HK-2 (cell line): ENCODE measurements around the gene CLDN22.
"Not testable (repeated sequence)": the region's sequence is repeated elsewhere in the genome, so short reads cannot be mapped to it uniquely, and the experiment has no call there.

Experiments used
- DNase-seq: peaks from one replicate; pipeline ENCODE4 v3.0.0-alpha.2; 2018; ENCODE audit not compliant: unreplicated experiment

The CLDN22 gene

DNA sequence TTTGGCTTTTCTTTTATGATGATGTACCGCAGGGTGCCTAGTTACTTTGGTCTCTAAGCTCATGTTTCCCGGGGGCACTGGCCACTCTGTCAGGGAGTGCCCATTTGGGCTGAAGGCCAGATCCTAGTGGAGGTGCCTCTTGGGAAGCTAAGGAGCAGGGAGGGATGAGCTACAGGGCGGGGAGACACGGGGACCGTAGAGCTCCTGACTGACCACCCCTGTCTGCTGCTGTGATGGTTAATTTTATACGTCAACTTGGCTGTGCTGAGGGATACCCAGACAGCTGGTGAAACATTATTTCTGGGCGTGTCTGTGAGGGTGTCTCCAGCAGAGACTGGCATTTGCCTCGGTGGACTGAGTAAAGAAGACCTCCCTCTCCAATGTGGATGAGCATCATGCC, 27.1 kb upstream of the CLDN22 start:
- no peak for DNase-seq

- no peak for DNase-seq
These were observed 25.2 kb upstream of the CLDN22 start for GRCh38 chr4:183345261-183345660.

- DNase-seq: no peak
These were observed 24.6 kb upstream of the CLDN22 start for GRCh38 chr4:183344523-183345255.

DNA sequence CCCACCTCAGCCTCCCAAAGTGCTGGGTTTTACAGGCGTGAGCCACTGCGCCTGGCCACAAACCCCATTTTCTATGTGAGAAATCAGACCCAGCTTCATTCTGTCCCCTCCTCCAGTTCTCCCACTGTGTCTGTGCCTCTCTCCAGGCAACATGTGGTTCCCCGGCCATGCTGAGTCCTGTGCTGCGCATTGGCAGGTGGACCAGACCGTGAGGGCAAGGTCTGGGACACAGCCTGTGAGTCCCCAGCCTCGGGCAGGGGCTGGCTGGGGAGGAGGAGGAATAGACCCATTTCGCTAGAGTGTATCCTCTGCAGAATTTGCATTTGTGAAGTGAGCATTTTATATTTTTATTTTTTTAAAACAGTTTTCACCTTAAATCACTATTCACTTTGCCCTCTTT, 23.7 kb upstream of the CLDN22 start:
- DNase-seq: no peak

- no peak for DNase-seq
These were observed 22.8 kb upstream of the CLDN22 start for GRCh38 chr4:183342541-183343533.

DNA sequence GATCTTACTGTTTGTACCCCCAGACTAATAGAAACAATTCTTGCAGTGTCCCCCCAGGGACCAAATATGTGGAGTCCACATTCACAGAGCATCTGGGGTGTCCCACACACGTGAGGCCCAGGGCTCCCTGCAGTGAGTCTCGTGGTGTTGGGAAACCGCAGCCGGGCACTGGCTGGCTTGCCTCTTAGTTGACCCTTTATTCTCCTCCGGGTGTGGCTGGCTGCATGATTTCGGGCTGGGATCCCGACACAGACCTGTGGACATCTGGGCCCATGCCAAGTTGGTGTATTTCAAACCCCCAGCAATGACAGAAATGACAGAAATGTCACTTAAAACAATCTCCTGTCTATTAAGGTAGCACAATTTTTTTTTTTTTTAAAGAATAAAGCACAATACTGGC, 17.8 kb upstream of the CLDN22 start:
- no peak for DNase-seq

DNA sequence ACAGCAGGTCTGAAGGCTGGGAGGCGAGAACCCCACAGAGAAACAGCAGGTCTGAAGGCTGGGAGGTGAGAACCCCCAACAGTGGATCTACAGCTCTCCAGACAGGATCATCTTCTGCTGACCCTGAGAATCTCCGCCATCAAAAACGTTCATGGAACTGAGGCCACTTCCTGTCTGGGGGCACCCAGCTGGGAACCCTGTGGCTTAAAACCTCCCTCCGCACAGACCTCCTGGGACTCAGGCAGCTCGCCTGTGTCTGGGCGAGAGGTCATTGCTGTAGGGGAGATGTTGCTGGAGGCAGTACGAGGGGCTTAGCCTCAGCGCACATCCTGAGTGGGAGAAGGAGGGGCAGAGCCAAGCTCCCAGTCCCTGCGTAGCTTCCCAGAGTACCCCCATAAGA, 17.3 kb upstream of the CLDN22 start:
- no peak for DNase-seq

GRCh38 chr4:183335369-183335940, 15.4 kb upstream of the CLDN22 start:
- DNase-seq: peak; percentile 21

GRCh38 chr4:183333983-183334382, 13.9 kb upstream of the CLDN22 start:
- DNase-seq: no peak

GRCh38 chr4:183333202-183333601, 13.1 kb upstream of the CLDN22 start:
- no peak for DNase-seq

- DNase-seq: no peak
These were observed 12.4 kb upstream of the CLDN22 start for GRCh38 chr4:183332447-183332846.

DNA sequence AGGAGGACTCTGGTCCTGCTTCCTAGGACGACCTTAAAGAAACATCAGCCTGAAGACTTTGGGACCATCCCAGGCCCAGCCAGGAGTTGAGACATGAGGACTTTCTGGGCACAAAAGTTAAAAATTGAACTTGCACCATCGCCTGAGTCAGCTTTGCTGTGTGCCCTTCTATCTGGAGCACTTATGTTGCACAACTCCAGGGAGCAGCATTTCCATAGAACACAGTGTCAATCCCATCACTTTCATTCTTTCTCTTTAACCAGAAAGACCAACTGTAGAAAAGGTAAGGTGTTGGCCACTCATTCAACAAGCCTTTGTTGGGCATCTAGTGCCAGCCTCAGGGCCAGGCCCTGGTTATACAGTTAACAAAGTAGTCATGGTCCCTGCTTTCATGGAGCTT, 10.8 kb upstream of the CLDN22 start:
- DNase-seq: no peak

GRCh38 chr4:183329954-183330742, 10.1 kb upstream of the CLDN22 start:
- DNase-seq: no peak

- DNase-seq: no peak
These were observed 9.2 kb upstream of the CLDN22 start for GRCh38 chr4:183329244-183329643.

DNA sequence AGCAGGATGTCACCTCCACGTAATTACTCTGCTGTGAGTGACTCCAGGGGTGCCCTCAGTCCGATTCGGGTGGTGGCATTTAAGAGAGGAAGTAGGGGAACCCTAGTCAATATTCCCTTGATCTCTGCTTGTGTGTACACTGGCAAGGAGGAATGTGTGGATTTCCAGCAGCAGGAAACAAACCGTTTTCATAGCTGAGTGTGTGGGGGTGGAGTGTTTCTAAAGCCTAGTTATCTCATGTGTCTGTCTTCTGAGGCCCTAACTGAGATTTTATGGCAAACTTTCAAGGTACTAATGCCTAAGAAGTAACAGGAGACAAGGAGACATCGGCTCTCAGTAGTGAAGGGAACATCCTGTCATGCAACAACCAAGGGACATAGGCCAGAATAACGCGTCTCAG, 8.8 kb upstream of the CLDN22 start:
- no peak for DNase-seq

GRCh38 chr4:183327827-183328226, 7.8 kb upstream of the CLDN22 start:
- no peak for DNase-seq

GRCh38 chr4:183326853-183327252, 6.8 kb upstream of the CLDN22 start:
- no peak for DNase-seq

- not testable (repeated sequence) for DNase-seq
These were observed 6.3 kb upstream of the CLDN22 start for GRCh38 chr4:183326387-183326786.

GRCh38 chr4:183324619-183325018, 4.5 kb upstream of the CLDN22 start:
- no peak for DNase-seq

GRCh38 chr4:183324056-183324455, 4.0 kb upstream of the CLDN22 start:
- DNase-seq: not testable (repeated sequence)

- no peak for DNase-seq
These were observed 3.2 kb upstream of the CLDN22 start for GRCh38 chr4:183323295-183323694.

DNA sequence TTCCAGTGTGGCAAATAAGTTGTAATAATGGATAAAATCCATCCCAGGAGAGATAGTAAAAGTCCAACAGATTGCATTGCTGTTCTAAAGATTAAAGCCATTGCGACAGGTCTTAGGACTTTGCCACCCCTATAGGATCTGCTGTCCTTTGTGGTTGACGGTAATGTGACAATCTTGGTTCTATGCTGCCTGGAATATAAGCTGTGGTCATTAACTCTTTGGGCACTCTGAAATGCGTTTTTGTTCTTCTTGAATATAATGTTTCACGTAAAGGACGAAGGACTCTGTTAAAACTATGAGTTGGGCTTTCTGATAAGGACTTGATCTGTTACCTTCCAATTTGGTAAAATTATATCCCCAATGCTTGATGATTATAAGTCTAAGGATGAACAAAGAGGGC, 2.2 kb upstream of the CLDN22 start, which contains the start of gene CLDN24:
Gene CLDN24, minus strand, starts transcription at position 101 of the 400 bp plus-strand sequence. Its CDS starts 0 bp downstream, at position 101.
- no peak for DNase-seq
